Brain pericyte (primary cell): ENCODE results near the gene ATP1A4.
"Not testable (repeated sequence)": the region's sequence is repeated elsewhere in the genome, so short reads cannot be mapped to it uniquely, and the experiment has no call there.

Experiments used
- DNase-seq: peaks from one replicate; pipeline ENCODE4 v3.0.0-alpha.2; 2012; ENCODE audit warnings: low read depth, low spot score

Gene ATP1A4

GRCh38 chr1:160151303-160151702, at the start of gene ATP1A4:
ATP1A4 (plus strand) TSS chr1:160151603; CDS start chr1:160152041, 438 bp downstream.
- DNase-seq: no peak

DNA sequence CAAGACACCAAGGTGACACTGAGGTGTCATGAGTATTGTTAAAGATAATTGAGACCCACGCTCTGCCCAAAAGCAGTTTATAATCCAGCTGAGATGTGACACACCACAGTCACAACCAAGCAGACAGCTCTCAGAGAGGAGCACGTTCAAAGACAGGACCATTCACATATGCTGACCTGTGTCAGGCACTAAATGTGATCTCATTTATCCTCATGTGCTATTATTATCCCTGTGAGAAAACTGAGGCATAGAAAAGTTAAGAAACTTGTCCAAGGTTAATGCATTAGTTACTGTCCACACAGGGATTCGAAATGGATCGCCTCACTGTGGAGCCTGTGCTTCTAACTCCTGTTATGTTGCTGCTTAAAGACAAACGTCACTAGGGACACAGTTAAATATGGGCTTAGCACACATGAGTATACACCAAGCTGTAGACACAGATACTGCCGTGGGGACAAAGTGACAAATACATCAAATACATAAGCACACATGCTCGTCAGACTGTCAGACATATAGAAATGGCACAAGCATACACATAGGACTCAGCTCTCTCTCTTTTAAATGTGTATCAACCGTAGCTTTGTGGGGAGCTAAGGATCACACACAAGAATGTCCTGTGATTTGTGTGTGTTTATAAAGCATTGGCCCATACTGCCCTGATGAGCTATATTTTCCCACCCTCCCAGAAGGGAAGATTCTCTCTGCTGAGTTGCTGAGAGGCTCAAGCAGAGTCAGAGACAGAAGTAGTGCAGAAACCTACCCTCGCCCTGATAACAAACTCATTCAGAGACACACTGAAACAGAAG, 49.5 kb upstream of the ATP1A4 start:
- no peak for DNase-seq

DNA sequence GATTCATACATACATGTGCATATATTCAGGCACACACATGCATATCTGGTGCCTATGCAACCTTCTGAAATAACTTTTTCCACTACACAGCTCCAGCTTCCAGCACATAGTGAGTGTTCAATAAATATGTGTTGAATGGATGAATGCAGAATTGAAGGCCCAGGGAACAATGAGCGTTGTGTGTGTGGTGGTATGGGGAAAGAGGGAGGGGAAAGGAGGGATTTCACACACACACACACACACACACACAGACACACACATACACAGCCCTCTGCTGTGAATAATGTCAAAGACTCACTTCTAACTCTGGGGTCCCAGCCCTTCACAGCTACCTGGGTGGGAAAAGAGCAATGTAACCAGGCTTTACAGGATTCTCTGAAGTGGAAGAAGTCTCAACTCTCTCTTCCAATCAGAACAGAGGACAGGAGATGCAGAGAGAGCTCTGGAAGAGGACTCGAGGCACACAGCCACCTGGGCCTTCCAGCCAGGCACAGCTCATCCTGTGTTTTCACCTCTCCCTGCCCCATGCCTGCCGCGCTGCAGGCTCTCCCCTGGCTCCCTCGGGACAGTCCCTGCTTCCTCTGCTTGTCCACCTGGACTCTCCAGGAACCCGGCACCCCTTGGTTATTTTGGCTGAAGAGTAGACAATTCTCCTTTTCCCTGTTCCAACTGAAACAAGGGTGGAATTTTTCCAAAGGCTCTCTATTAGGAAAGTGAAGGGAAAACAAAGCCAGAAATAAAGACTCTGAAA, 47.6 kb upstream of the ATP1A4 start:
- DNase-seq: peak; percentile 76

GRCh38 chr1:160104486-160104885, 46.9 kb upstream of the ATP1A4 start:
- DNase-seq: no peak

DNA sequence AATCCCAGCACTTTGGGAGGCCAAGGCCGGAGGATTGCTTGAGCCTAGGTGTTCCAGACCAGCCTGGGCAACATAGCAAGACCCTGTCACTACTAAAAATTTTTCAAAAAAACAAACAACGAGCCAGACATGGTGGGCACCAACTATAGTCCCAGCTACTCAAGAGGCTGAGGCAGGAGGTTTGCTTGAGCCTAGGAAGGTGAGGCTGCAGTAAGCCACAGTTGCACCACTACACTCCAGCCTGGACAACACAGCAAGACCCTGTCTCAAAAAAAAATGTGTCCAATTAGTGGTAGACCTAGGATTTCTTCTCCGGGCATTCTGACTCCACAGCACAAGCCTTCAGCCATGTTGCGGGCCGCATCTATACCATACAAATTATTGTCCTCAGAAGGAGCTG, 46.2 kb upstream of the ATP1A4 start:
- DNase-seq: no peak

- no peak for DNase-seq
Observed at GRCh38 chr1:160107512-160107911, 43.9 kb upstream of the ATP1A4 start.

- DNase-seq: peak; percentile 96
Observed at GRCh38 chr1:160108888-160109662, 42.3 kb upstream of the ATP1A4 start.

DNA sequence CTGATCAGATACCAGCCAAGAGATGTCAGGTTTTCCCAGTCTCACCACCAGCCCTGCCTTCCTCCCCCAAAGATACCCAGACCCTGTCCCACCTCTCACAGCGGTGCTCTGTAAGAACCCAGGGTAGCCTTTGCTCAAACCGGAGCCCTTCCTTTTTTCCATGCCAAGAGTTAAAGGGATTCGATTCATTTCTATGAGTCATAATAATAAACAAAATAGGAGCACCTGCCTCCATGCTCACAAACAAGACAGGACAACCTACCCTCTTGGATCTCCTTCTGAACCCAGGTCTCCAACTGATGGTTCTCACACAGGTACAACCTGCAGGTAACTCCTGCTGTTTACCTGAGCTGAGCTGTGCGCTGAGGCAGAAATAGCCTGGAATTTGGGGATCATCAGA, 41.7 kb upstream of the ATP1A4 start:
- no peak for DNase-seq

DNA sequence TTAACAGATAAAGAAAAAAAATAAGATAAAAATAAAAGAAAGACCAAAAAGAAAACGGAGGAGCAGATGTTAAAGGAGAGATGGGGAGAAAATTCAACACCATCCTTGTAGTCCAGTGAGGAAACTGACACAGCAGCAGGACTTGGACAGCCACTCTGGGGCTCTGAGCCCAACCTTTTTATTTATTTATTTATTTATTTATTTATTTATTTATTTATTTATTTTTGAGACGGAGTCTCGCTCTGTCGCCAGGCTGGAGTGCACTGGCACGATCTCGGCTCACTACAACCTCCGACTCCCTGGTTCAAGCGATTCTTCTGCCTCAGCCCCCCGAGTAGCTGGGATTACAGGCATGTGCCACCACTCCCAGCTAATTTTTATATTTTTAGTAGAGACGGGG, 39.9 kb upstream of the ATP1A4 start:
- not testable (repeated sequence) for DNase-seq

DNA sequence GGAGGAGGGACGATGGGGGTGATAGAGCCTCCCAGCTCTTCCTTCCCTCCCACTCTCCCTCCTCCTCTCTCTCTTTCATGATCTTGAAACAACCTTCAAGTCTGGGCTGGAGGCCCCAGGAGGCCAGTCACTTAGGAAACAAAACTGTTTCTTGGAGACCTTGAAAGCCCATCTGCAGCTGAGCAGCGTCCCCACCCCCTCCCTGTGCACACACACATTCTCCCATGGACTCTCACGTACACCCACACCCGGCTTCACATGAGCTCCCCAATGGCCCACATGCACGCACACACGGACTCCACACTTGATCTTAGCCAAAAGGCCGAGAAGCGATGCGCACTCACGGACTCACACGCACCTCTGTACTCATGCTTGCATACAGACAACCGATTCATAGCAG, 39.0 kb upstream of the ATP1A4 start:
- no peak for DNase-seq

DNA sequence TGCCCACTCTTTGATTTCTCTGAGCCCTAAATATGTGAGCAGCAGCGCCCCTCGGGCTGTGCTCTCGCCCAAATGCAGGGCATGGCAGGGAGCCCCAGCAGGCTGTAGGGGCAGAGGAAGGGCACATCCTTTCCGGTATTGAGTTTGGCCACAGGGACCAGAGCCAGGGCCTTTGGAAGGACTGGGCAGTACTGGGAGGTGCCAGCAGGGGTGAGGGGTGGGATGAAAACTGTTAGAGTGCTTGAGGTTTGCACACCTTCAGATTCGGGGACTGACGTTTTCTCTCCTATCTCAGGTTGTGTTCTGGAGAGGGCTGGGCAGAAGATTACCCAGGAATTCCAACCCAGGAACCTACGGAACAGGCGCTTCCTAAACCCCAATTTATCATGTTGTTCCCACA, 38.0 kb upstream of the ATP1A4 start:
- no peak for DNase-seq

DNA sequence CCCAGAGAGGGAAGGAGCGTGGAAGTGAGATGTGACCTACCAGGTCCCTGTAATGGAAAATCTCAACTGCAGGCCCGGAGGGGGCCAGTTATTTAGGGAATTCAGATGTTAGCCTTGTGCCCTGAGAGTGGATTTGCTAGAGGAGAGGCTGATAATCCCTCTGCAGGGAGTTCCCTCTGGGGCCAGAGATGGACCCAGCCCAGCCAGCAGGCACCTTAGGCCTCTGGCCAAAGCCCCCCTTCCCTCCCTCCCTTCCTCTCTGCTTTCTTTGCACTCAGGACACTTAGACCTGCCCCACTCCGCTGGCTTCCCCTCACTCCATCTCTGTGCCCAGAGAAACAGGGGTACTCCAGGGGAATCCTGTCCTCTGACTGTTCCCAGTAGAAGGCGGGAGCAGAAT, 37.3 kb upstream of the ATP1A4 start:
- DNase-seq: no peak

GRCh38 chr1:160115545-160116282, 35.7 kb upstream of the ATP1A4 start, which contains the start of gene ATP1A2:
ATP1A2 (plus strand) TSS chr1:160115759; CDS start chr1:160115862, 103 bp downstream.
- no peak for DNase-seq

DNA sequence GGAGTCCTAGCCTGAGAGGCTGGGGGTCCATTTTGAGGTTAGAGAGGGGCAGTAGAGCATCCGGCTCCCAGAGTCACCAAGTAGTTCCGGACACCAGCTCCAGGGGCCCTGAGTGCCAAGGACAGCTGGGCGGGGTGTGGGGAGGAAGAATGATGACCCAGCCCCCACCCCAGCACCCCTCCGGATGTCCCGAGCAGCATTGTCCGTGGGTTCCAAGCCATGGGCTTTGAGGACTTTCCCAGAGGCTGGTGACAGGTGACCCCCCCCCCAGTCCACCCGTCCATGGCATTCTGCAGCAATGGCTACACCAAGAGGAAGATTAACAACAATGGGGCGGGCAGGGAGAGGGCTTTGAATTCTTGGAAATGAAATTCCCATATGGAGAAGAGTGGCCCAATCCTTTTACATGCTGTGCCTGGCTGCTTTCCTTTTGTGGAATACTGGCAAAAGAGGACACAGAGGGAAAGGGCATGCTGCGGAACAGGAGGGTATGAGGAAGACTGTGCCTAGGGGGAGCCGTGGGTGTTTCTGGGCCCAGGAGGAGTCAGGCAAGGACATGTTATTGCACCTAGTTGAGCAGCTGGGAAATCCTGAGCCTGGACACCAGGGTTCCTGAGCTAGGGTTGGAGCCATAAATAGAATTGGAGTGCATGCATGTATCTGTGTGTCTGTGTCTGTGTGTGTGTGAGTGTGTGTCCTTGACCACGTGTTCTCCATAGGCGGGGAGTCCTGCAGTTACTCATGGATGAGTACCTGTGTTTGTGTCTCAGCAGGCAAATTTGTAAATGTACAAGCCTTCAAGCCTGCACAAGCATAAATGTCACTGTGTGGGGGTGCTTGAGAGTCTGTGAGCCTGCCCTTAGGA, 34.9 kb upstream of the ATP1A4 start:
- DNase-seq: no peak

GRCh38 chr1:160117300-160117699, 34.1 kb upstream of the ATP1A4 start:
- no peak for DNase-seq

- no peak for DNase-seq
Observed at GRCh38 chr1:160117709-160118183, 33.7 kb upstream of the ATP1A4 start.

- no peak for DNase-seq
Observed at GRCh38 chr1:160118928-160119327, 32.5 kb upstream of the ATP1A4 start.

DNA sequence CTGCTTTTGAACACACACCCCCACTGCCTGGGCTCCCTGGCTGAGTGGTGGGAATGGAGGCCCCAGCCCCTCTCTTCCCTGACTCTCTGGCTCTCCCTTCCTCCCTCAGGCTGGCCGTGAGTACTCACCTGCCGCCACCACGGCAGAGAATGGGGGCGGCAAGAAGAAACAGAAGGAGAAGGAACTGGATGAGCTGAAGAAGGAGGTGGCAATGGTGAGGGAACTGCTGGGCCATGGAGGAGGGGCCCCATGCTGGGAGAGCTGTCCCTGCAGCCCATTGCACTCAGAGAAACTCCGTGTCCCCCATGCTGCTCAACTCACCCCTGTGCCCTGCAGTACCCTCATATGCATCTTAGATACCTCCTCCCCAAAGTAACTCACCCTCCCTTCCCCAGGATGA, 30.6 kb upstream of the ATP1A4 start:
- DNase-seq: no peak

GRCh38 chr1:160121388-160121787, 30.0 kb upstream of the ATP1A4 start:
- no peak for DNase-seq

DNA sequence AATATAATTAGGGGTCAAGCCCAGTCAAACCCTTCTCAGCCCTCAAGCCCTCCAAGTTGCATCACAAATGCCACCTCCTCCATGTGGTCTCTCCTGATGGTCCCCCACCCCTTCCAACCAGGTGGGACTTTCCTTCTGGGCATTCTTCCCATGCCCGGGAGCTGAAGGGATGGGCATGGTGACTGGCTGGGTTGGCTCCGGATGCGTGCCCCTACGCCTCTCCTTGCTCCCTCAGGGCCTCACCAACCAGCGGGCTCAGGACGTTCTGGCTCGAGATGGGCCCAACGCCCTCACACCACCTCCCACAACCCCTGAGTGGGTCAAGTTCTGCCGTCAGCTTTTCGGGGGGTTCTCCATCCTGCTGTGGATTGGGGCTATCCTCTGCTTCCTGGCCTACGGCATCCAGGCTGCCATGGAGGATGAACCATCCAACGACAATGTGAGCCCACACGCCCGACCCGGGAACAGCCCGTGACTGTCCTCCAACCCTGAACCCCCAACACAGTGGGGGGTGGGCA, 28.4 kb upstream of the ATP1A4 start:
- no peak for DNase-seq
